GM13976 (cell line): ENCODE data around the gene VAV1.
"Not testable (repeated sequence)": the region's sequence is repeated elsewhere in the genome, so short reads cannot be mapped to it uniquely, and the experiment has no call there.

Experiments
- DNase-seq: peaks from one replicate; pipeline ENCODE4 v3.0.0; 2012; ENCODE audit warnings: low spot score
- in situ Hi-C: fragments of 300-500 bp; cut with MboI; formaldehyde crosslinking; loops from one replicate; pipeline ENCODE4 v1.12.0; 2022; ENCODE audit warnings: low sequenced_read_pairs, mixed read lengths, inconsistent platforms; ENCODE audit not compliant: unreplicated experiment
- TF ChIP-seq, protein P1 (sequence below): IDR thresholded peaks from 2 replicates; pipeline ENCODE4 v1.5.1; 2012; ENCODE audit warnings: borderline replicate concordance, mild to moderate bottlenecking; ENCODE audit not compliant: insufficient read depth; ENCODE audit errors: extremely low read depth, missing control alignments, control extremely low read depth

Gene VAV1

DNA sequence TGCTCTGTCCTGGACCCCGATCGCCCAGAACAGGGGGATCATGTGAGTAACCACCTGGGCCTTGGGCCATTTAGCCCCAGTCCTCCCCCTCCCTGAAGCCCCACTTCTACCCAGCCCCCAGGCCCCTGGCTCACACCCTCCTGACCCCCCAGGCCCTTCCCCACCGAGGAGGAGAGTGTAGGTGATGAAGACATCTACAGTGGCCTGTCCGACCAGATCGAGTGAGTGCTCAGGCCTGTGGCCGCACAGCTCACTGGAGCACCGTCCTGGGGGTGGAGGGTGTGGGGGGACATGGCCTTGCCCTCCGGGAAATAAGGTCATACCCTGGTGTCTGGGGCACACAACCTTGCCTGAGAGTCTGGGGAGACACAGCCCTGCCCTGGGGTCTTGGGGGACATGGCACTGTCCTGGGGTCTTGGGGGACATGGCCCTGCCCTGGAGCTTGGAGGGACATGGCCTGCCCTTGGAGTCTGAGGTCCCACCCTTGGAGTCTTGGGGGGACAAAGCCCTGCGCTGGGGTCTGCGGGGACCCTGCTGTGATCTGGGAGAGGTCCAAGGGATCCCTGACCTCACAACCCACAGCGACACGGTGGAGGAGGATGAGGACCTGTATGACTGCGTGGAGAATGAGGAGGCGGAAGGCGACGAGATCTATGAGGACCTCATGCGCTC is 49.3 kb downstream of the VAV1 start:
- TF ChIP-seq, protein P1, sequence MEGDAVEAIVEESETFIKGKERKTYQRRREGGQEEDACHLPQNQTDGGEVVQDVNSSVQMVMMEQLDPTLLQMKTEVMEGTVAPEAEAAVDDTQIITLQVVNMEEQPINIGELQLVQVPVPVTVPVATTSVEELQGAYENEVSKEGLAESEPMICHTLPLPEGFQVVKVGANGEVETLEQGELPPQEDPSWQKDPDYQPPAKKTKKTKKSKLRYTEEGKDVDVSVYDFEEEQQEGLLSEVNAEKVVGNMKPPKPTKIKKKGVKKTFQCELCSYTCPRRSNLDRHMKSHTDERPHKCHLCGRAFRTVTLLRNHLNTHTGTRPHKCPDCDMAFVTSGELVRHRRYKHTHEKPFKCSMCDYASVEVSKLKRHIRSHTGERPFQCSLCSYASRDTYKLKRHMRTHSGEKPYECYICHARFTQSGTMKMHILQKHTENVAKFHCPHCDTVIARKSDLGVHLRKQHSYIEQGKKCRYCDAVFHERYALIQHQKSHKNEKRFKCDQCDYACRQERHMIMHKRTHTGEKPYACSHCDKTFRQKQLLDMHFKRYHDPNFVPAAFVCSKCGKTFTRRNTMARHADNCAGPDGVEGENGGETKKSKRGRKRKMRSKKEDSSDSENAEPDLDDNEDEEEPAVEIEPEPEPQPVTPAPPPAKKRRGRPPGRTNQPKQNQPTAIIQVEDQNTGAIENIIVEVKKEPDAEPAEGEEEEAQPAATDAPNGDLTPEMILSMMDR = no peak
- DNase-seq = no peak
- in situ Hi-C loops = no loop called here

DNA sequence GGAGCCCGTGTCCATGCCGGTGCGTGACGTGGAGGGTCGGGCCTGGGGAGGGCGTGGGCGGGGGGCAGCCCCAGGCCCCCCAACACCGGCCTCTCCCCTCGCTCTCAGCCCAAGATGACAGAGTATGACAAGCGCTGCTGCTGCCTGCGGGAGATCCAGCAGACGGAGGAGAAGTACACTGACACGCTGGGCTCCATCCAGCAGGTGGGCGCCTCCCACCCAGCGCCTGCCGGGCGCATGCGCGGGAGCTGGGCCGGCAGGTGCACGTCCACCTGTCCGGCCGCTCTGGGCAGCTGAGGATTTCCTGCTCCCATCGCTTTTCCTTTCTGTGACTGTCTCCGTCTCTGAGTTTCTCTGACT is 49.8 kb downstream of the VAV1 start:
- TF ChIP-seq, protein P1 = no peak
- in situ Hi-C loops = no loop called here
- no peak for DNase-seq

DNA sequence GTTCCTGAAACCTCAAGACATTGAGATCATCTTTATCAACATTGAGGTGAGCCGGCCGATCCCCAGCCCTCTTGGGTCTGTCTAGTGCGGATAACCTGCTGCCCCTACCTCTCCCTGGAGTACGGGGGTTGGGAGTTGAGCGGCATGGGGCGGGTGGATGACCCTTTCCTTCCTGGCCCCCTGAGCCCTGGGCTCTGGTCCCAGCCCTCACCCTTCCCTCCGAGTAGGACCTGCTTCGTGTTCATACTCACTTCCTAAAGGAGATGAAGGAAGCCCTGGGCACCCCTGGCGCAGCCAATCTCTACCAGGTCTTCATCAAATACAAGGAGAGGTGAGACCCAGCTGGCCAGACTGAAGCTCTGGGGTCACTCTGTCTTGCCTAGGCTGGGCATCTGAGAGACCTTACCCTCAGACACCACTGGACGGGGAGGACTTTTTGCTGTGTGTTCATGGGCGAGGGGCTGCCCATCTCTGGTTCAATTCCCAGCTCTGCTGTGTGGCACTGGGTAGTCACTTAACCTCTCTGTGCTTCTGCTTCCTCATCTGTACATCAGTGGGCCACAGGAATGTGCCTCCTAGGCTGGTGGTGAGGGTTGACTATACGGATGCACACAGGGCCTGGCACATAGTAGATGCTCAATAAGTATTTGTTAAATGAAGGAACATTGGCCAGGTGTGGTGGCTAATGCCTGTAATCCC is 52.7 kb downstream of the VAV1 start:
- TF ChIP-seq, protein P1 = no peak
- no peak for DNase-seq
- in situ Hi-C loops = no loop called here

DNA sequence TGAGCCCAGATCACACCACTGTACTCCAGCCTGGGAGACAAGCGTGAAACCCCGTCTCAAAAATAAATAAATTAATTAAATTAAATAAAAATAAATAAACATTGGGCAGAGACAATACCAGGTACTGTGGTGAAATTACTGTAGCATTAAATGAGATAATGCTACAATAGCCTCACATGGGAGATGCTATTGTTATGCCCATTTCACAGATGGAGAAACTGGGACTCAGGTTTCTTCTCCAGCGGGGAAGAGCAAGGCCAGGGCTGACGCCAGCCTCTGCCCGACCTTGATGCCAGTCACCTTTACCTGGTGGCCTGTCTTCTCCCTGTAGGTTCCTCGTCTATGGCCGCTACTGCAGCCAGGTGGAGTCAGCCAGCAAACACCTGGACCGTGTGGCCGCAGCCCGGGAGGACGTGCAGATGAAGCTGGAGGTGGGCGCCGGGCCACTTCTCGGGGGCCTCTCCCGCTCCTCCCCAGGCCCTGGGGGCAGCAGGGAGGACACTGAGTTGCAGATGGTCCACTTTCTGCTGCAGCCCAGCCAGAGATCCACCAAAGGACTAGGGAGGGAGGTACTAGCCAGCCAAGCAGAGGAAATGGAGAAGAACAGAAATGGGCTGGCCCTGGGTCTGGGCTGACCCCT is 53.9 kb downstream of the VAV1 start:
- no peak for DNase-seq
- in situ Hi-C loops = no loop called here

DNA sequence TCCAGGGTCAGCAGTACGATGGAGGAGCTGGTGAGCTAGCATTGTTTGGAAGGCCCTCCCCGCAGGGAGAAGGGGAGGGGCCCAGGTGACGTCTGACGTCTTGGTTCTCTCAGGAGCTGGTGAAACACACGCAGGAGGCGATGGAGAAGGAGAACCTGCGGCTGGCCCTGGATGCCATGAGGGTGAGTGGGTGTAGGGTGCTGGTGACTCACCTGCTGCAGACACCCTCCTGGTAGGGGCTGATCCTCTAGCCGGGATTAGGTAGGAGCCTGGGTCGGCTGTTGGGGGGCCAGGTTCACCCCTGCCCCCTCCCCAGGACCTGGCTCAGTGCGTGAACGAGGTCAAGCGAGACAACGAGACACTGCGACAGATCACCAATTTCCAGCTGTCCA is 55.8 kb downstream of the VAV1 start:
- in situ Hi-C loops = no loop called here
- TF ChIP-seq, protein P1 = no peak
- DNase-seq = no peak

More for the DNA sequence above, 53.9 kb downstream of the VAV1 start:
- TF ChIP-seq, protein P1 = no peak

DNA sequence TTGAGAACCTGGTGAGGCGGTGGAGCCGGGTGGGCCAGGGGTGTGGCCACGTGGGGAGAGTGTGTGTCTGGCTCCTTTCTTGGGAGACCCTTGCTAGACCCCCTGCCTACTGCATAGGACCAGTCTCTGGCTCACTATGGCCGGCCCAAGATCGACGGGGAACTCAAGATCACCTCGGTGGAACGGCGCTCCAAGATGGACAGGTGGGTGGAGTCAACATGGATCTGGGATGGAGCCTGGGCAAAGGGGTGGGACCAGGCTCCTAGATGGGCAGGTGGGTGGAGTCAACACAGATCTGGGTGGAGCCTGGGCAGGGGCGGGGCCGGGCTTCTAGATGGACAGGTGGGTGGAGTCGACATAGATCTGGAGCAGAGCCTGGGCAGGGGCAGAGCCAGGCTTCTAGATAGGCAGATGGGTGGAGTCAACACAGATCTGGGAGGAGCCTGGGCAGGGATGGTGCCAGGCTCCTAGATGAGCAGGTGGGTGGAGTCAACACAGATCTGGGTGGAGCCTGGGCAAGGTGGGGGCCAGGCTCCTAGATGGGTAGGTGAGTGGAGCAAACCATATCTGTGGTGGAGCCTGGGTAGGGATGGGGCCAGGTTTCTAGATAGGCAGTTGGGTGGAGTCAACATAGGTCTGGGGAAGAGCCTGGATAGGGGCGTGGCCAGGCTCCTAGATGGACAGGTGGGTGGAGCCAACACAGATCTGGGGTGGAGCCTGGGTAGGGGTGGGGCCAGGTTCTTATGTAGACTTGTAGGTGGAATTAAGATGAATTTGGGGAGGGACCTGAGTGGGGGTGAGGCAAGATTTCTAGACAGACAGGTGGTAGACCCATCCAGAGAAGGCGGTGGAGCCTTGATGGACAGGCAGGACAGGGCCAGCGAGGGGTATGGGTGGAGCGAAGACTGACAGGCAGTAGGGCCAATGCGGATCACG is 56.5 kb downstream of the VAV1 start:
- TF ChIP-seq, protein P1 = no peak
- peak; percentile 72 for DNase-seq
- in situ Hi-C loops = no loop called here

DNA sequence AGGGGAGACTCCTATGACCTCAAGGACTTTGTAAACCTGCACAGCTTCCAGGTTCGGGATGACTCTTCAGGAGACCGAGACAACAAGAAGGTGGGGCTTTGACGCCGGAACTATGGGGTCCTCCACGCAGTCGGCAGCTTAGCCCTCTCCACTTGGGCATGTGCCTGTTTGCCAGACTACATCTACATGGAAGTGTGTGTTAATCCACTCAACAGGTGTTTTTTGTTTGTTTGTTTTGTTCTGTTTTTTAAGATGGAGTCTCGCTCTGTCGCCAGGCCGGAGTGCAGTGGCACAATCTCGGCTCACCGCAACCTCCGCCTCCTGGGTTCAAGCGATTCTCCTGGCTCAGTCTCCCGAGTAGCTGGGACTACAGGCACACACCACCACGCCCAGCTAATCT is 57.3 kb downstream of the VAV1 start:
- DNase-seq, in situ Hi-C loops: not testable (repeated sequence)

DNA sequence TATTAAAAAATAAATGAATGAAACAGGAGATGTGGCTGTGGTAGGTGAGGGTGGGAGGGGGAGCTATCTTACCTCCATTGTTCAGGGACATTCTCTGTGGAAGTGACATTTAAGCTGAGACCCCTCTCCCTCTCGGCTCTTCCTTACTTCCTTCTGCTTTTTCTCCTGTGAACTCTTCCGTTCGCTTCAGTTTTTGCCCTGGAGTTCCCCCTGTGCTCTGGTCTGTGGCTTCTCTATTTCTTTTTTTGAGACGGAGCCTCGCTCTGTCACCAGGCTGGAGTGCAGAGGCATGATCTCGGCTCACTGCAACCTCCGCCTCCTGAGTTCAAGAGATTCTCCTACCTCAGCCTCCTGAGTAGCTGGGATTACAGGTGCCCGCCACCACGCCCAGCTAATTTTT is 58.6 kb downstream of the VAV1 start:
- DNase-seq, in situ Hi-C loops: not testable (repeated sequence)
